ENCODE results near the gene RPA1.

DNA sequence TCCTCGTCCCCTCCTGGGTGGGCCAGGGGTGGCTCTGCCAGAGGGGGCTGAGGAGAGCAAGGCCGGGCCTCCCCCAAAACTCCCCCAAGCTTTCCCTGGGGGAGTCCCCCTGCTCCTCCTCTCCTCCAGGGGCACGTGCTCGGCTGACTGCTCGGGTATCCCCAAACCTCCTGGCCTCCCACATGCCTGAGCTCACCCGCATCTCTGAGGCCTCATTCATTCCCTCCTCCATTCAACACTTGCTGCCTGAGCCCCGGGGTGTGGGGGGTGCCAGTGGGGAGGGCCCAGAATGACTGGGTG lies 112.2 kb downstream of the RPA1 start:
- TF ChIP-seq, protein P1, sequence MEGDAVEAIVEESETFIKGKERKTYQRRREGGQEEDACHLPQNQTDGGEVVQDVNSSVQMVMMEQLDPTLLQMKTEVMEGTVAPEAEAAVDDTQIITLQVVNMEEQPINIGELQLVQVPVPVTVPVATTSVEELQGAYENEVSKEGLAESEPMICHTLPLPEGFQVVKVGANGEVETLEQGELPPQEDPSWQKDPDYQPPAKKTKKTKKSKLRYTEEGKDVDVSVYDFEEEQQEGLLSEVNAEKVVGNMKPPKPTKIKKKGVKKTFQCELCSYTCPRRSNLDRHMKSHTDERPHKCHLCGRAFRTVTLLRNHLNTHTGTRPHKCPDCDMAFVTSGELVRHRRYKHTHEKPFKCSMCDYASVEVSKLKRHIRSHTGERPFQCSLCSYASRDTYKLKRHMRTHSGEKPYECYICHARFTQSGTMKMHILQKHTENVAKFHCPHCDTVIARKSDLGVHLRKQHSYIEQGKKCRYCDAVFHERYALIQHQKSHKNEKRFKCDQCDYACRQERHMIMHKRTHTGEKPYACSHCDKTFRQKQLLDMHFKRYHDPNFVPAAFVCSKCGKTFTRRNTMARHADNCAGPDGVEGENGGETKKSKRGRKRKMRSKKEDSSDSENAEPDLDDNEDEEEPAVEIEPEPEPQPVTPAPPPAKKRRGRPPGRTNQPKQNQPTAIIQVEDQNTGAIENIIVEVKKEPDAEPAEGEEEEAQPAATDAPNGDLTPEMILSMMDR (conservative IDR thresholded peaks at IDR 0.05; ENCODE audit: low read depth, low read length) = no peak
- no peak for TF ChIP-seq EZH2 (IDR thresholded peaks at IDR 0.05; ENCODE audit: borderline replicate concordance, low read depth, low read length, poor library complexity, severe bottlenecking)
